T-helper 1 cell treated with Interleukin-12 subunit alpha and Interleukin-12 subunit beta and Interleukin-4 antibody, amounts not matched to agents 30 μg/mL and 1 μg/mL, for 36 hours (primary cell): ENCODE data around the gene SYCE1L.
"Not testable (repeated sequence)": the region's sequence is repeated elsewhere in the genome, so short reads cannot be mapped to it uniquely, and the experiment has no call there.

Experiments used
- H3K27ac Mint-ChIP-seq: one replicate; pipeline ENCODE4 v1.8.0; 2021; ENCODE audit warnings: mild to moderate bottlenecking, mixed read lengths
- H3K27me3 Mint-ChIP-seq: one replicate; pipeline ENCODE4 v1.8.0; 2021; ENCODE audit warnings: low read depth, mixed read lengths
- H3K36me3 Mint-ChIP-seq: one replicate; pipeline ENCODE4 v1.8.0; 2021; ENCODE audit warnings: low read depth, mixed read lengths
- H3K4me1 Mint-ChIP-seq: one replicate; pipeline ENCODE4 v1.8.0; 2021; ENCODE audit warnings: low read depth, mixed read lengths
- H3K4me3 Mint-ChIP-seq: one replicate; pipeline ENCODE4 v1.8.0; 2021; ENCODE audit warnings: mild to moderate bottlenecking, moderate library complexity, mixed read lengths
- H3K9me3 Mint-ChIP-seq: one replicate; pipeline ENCODE4 v1.8.0; 2021; ENCODE audit warnings: mixed read lengths

SYCE1L gene

DNA sequence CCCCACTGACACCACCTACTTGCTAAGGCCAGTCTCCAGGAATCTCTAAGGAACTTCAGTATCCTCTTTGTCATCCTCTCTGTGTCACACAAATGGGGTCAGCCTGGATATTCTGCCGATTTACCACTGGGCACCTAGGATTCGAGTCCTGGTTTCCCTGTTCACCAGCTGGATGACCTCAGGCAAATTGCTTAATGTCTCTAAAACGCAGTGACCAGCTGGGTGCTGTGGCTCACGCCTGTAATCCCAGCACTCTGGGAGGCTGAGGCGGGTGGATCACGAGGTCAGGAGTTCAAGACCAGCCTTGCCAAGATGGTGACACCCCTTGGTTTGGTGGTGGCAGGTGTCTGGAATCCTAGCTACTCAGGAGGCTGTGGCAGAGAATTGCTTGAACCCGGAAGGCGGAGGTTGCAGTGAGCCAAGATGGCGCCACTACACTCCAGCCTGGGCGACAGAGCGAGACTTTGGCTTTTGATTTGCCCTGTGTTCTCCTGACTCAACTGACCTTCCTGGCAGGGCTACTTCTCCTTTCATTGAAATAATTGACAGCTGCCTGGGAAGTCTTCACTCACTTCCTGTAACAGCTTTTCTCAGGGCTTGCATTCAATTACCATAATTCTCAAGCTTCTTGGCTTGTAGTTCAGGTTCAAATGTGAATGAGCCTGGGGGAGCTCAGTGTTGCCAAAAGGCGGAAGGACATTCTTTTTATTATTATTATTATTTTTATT is 15.4 kb downstream of the SYCE1L start:
- no peaks in the 10 kb centered on the region for H3K36me3 Mint-ChIP-seq
- no peak overlapping the region for H3K27ac Mint-ChIP-seq
- H3K4me3 Mint-ChIP-seq, result no peak overlapping the region
- no peaks in the 10 kb centered on the region for H3K9me3 Mint-ChIP-seq
- H3K4me1 Mint-ChIP-seq, result peaks cover 8% of the 10 kb centered on the region
- H3K27me3 Mint-ChIP-seq, result no peaks in the 10 kb centered on the region

DNA sequence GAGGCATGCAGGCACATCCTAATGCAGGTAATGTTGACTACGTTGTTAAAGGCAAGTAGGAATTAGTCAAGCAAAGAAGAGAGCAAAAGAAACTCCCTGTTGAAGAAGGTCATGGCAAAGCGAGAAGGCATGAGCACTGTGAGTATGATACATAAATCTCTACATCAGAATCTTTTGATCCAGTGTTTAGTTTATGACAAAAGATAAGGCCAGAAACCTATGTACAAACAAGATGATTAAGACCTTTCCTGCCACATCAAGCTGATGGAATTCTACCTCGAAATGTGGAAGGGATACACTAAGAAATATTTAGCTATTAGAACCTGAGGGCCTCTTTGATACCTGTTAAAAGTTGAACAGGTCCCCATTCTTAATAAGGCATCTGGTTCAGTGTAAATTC is 20.2 kb downstream of the SYCE1L start:
- Mint-ChIP-seq H3K4me3 (no peak overlapping the region), H3K27ac (no peak overlapping the region), H3K9me3 (no peaks in the 10 kb centered on the region), H3K4me1 (no peaks in the 10 kb centered on the region), H3K27me3 (no peaks in the 10 kb centered on the region), H3K36me3 (no peaks in the 10 kb centered on the region)

DNA sequence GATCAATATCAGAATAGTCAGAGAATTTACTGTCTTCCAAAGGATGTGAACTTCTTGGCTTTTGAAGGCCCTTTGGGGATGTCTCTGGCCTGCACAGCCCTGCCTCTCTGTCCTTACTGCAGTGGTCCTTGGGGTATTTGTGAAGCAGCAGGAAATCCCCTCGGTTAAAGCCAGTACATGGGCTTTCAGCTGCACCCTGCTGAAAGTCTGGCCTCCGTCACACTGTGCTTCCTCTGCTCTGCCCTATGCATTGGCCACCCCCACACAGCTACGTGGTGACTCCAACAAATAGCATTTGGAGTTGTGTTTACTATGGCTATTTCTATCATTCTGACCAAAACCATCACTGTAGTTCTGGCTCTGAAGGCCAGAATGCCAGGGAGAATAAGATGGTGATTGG is 21.2 kb downstream of the SYCE1L start:
- Mint-ChIP-seq H3K4me1 (no peaks in the 10 kb centered on the region), H3K4me3 (no peak overlapping the region), H3K27ac (no peak overlapping the region), H3K27me3 (no peaks in the 10 kb centered on the region), H3K9me3 (no peaks in the 10 kb centered on the region), H3K36me3 (no peaks in the 10 kb centered on the region)

DNA sequence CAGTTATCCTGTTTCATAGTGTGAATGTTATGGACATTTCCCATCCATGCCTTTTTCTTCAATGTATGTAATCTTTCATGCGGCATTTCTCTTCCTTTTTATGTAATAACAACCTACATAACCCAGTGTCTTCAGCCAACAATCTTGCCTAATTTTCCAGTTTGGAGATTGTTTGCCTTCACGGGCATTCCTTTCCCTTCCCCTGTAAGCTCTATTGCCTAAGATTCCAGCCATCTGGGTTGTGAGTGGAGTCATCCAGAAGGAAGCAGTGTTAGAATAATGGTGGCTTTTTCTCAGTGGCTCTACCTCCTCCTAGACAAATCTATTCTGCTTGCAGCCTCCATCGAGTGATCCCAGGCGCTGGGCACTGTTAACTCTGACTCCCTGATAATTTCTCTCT is 22.3 kb downstream of the SYCE1L start:
- H3K27ac Mint-ChIP-seq, result no peak overlapping the region
- H3K4me3 Mint-ChIP-seq, result no peak overlapping the region
- no peaks in the 10 kb centered on the region for H3K4me1 Mint-ChIP-seq
- H3K36me3 Mint-ChIP-seq, result no peaks in the 10 kb centered on the region
- H3K27me3 Mint-ChIP-seq, result no peaks in the 10 kb centered on the region
- H3K9me3 Mint-ChIP-seq, result no peaks in the 10 kb centered on the region

DNA sequence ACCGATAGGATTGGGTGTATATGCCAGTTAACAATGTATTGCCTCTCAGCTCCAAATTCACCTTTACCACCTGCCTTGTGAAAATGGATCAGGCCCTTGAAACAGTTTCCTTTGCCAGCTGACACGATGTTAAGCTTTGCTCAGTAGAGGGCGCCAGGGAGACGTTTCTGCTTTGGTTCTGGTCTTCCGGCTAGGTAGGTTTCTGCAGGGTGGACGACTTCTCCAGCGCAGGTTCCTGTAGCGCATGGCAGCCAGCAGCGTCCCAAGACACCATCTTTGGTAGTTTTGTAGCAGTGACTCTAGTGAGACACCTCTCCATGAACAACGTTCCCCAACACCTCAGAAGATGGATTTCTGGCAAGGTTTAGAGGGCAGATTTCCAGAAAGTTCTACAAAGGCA is 24.0 kb downstream of the SYCE1L start:
- Mint-ChIP-seq H3K9me3 (no peaks in the 10 kb centered on the region), H3K36me3 (no peaks in the 10 kb centered on the region), H3K4me1 (no peaks in the 10 kb centered on the region), H3K4me3 (no peak overlapping the region), H3K27ac (no peak overlapping the region), H3K27me3 (peaks cover 4% of the 10 kb centered on the region)

DNA sequence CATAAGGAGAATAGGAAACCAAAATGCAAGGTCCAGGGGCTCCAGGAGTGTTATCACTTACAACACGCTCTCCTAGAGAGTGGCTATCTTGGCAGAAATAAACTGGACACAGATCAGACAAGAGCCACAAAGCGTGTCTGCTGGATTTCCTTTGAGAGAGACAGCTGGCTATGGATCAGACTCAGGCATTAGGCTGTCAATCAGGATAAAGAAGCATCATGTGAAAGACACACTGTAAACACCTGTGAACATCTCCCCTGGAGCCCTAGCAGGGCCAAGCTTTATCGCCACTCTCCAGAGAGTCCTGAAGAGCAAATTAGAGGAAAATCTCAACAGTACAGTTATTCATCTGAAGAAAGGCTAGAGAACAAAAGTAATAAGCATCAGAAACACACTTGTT is 26.0 kb downstream of the SYCE1L start:
- H3K4me3 Mint-ChIP-seq, result no peak overlapping the region
- no peaks in the 10 kb centered on the region for H3K4me1 Mint-ChIP-seq
- peaks cover 9% of the 10 kb centered on the region for H3K27me3 Mint-ChIP-seq
- H3K27ac Mint-ChIP-seq, result no peak overlapping the region
- H3K36me3 Mint-ChIP-seq, result no peaks in the 10 kb centered on the region
- H3K9me3 Mint-ChIP-seq, result no peaks in the 10 kb centered on the region

DNA sequence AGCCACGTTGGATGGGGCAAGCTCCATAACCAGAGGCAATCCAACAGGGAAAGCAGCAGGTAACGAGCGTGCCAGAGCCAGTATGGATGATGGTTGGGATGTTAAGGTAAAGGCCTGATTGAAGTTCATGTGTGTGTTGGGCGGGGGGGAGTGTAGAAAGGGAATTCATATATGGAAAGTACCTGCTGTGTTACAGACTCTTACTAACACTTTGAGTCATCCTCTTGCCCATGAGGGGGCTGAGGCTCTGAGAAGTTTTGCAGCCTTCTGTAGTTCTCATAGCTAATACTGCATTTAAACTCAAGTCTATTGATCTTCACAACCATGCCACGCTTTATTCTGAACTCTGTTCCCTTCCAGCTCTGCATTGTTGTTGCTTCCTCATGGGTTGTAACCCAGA is 28.5 kb downstream of the SYCE1L start:
- H3K27me3 Mint-ChIP-seq, result peaks cover 9% of the 10 kb centered on the region
- H3K27ac Mint-ChIP-seq, result no peak overlapping the region
- no peaks in the 10 kb centered on the region for H3K9me3 Mint-ChIP-seq
- no peak overlapping the region for H3K4me3 Mint-ChIP-seq
- H3K36me3 Mint-ChIP-seq, result no peaks in the 10 kb centered on the region
- no peaks in the 10 kb centered on the region for H3K4me1 Mint-ChIP-seq

DNA sequence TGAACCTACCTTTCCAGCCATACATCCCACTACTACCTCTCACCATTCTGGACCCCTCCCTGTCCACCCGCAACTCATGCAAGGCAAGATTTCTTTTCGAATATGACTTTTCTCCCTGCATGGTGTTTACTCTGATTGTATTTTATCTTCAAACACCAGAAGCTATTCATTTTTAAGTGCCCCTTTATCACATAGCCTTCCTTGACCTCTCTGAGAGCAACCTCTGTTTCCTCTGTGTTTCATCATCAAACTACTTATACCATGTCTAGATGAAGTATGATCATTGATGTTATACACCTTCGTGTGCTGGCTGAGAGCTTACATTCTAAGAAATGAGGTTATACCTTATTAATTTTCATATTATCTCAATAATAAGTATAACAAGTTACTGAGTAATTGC is 31.8 kb downstream of the SYCE1L start:
- Mint-ChIP-seq H3K36me3 (no peaks in the 10 kb centered on the region), H3K4me3 (no peak overlapping the region), H3K27ac (no peak overlapping the region), H3K27me3 (peaks cover 13% of the 10 kb centered on the region), H3K4me1 (no peaks in the 10 kb centered on the region), H3K9me3 (no peaks in the 10 kb centered on the region)

DNA sequence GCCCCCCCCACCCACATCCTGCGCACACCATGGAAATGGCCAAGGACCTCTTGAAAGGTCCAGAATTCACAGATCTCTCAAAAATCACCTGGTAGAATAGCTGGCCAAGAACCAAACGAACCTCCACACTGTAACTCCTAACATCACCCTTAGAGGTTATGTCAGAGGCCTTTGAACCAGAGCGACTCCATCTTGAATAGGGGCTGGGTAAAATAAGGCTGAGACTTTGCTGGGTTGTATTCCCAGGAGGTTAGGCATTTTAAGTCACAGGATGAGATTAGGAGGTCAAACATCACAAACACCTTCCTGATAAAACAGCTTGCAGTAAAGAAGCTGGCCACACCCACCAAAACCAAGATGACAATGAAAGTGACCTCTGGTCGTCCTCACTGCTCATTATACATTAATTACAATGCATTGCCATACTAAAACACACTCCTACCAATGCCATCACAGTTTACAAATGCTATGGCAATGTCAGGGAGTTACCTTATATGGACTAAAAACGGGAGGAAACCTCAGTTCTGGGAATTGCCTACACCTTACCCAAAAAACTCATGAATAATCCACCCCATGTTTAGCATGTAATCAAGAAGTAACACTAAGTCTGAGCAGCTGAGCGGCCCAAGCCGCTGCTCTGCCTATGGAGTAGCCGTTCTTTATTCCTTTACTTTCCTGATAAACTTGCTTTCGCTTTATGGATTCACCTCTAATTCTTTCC is 34.8 kb downstream of the SYCE1L start:
- Mint-ChIP-seq H3K27me3 (peaks cover 21% of the 10 kb centered on the region), H3K9me3 (no peaks in the 10 kb centered on the region), H3K27ac (no peak overlapping the region), H3K4me1 (peaks cover 3% of the 10 kb centered on the region), H3K36me3 (no peaks in the 10 kb centered on the region), H3K4me3 (no peak overlapping the region)

DNA sequence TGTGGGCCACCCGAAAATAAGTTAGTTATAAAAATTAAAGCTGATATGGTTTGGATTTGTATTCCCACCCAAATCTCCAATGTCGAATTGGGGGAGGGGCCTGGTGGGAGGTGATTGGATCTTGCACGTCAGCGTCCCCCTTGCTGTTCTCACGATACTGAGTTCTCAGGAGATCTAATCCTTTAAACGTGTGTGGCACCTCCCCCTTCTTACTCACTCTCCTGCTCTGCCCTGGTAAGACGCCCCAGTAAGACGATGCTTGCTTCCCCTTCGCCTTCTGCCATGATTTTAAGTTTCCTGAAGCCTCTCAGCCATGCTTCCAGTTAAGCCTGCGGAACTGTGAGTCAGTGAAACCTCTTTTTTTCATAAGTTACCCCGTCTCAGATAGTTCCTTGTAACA is 35.4 kb downstream of the SYCE1L start:
- Mint-ChIP-seq H3K27ac (no peak overlapping the region), H3K27me3 (peaks cover 21% of the 10 kb centered on the region), H3K4me3 (no peak overlapping the region), H3K9me3 (no peaks in the 10 kb centered on the region), H3K36me3 (no peaks in the 10 kb centered on the region), H3K4me1 (peaks cover 3% of the 10 kb centered on the region)

DNA sequence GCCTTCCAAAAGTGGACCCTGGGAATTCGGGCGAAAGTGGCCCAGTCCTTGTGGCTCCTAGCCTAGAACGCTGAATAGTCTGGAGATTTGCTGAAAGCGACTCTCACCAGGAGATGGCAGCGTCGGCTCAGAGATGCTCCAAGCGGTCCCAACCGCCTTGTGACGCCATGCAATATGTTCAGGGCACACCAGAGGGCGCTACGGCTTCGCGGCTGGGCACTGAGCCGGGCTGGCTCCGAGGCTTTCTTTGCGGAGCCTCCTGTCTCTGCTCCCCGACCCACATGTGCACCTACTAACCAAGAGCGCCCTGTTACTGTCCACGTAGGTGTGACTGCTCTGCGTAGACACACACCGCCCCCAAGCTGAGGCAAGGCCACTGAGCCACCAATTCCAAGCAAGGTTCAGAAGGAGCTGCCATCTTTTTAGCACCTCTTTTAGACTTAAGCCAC is 36.9 kb downstream of the SYCE1L start:
- Mint-ChIP-seq H3K27ac (no peak overlapping the region), H3K36me3 (no peaks in the 10 kb centered on the region), H3K4me1 (peaks cover 3% of the 10 kb centered on the region), H3K27me3 (peaks cover 21% of the 10 kb centered on the region), H3K9me3 (no peaks in the 10 kb centered on the region), H3K4me3 (peak overlapping the region; percentile 21)

DNA sequence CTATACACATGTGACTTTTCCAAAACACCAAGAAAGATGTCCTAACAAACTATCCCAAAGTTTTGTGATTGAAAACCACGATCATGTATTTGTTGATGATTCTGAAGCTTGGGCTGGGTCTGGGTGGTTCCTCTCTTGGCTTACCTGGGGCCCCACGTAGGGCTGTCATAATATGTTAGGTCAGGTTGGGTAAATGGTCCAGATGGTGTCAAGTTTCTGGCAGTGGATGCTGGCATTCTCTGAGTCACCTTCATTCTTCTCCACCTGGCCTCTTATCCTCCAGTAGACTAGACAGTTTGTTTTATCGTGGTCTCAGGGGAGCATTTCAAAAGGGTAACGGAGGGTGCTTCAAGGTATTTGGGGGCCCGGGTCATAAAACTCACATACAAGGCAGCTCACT is 39.4 kb downstream of the SYCE1L start:
- Mint-ChIP-seq H3K27ac (no peak overlapping the region), H3K9me3 (no peaks in the 10 kb centered on the region), H3K4me1 (peaks cover 3% of the 10 kb centered on the region), H3K27me3 (peaks cover 21% of the 10 kb centered on the region), H3K36me3 (no peaks in the 10 kb centered on the region), H3K4me3 (no peak overlapping the region)

DNA sequence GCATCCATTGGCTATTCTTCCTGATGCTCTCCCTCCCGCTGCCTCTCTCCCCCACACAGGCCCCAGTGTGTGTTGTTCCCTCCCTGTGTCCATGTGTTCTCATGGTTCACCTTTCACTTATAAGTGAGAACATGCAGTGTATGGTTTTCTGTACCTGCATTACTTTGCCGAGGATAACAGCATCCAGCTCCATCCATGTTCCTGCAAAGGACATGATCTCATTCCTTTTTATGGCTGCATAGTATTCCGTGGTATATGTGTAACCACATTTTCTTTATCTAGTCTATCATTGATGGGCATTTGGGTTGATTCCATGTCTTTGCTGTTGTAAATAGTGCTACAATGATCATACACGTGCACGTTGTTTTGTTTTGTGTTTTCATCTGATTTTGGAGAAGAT is 43.3 kb downstream of the SYCE1L start:
- not testable (repeated sequence) for H3K36me3 Mint-ChIP-seq, H3K27ac Mint-ChIP-seq, H3K4me3 Mint-ChIP-seq, H3K4me1 Mint-ChIP-seq, H3K9me3 Mint-ChIP-seq, H3K27me3 Mint-ChIP-seq

DNA sequence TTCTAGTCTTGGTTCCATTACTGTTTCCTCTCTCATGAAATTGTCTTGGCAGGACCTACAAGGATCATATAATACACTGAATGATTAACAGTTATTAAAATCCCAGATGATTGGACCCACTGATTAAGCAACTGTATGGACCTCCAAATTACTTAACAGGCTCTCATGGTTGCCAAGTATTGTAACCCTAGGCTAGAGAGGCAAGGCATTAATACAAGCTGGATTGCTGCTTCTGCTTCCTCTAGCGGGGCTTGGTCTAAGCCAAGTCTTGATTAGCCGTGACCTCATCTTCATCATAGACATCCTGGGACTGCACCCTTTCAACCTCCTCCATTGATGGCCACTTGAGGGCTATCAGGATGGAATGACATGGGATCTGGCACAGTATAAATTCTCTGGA is 46.9 kb downstream of the SYCE1L start:
- Mint-ChIP-seq H3K36me3 (no peaks in the 10 kb centered on the region), H3K4me3 (no peak overlapping the region), H3K27ac (no peak overlapping the region), H3K4me1 (no peaks in the 10 kb centered on the region), H3K9me3 (no peaks in the 10 kb centered on the region), H3K27me3 (no peaks in the 10 kb centered on the region)

DNA sequence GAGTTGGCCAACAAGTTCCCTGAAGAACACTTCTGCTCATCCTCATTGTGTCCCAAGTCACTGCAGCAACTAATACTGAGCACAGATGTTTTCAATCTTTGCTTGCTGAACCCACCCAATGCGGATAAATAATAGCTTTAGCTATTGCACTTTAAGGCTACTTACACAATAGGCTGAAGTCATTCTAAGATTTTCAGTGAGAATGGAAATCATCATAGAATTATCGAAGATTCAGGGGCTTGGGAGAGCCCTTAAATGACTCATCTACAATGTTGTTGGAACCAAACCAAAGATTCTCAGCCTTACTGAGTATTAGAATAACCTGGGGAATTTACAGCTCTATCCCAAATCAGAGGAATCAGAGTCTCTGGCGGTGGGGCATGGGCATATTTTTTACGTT is 51.2 kb downstream of the SYCE1L start:
- Mint-ChIP-seq H3K36me3 (no peaks in the 10 kb centered on the region), H3K4me1 (no peaks in the 10 kb centered on the region), H3K27ac (no peak overlapping the region), H3K27me3 (no peaks in the 10 kb centered on the region), H3K4me3 (no peak overlapping the region), H3K9me3 (no peaks in the 10 kb centered on the region)
